Endothelial cell of umbilical vein (primary cell): ENCODE measurements around the gene HAUS3. TPM values are rescaled to one million over a fixed set of nuclear protein-coding genes. Genes with fewer than 3 reads are reported as not detected.

Experiments used
- BruUV-seq: library from RNA; stranded (reverse); fragments of 400-500 nt; replicated peaks from 2 replicates; lab custom pipeline; 2021; lab: Mats Ljungman, UMichigan
- CTCF ChIA-PET: fragments of 300-600, 350-600 bp; sonication (Branson Sonifier 250); formaldehyde crosslinking; loops from one replicate; lab custom pipeline; 2021; ENCODE audit warnings: antibody characterized with exemption, inconsistent platforms; lab: Charles Lee
- POLR2A ChIA-PET: fragments of 300-600, 350-600 bp; sonication (Branson Sonifier 250); formaldehyde crosslinking; loops from one replicate; lab custom pipeline; 2021; ENCODE audit warnings: antibody characterized with exemption, inconsistent platforms; lab: Charles Lee
- DNase-seq: peaks from one replicate; pipeline ENCODE4 v3.0.0-alpha.2; 2011; ENCODE audit warnings: low read depth, low spot score
- FAIRE-seq: peaks from 2 replicates; lab custom pipeline; 2011; peaks lifted over from hg19 to GRCh38; lab: Jason Lieb, UNC
- H2AFZ ChIP-seq: 2 replicates; pipeline ENCODE4 v1.6.0; 2012; ENCODE audit warnings: low read depth, low read length, control low read depth, inconsistent platforms
- H3K27ac ChIP-seq: 2 replicates; pipeline ENCODE4 v1.5.1; 2011; ENCODE audit warnings: low read depth, mild to moderate bottlenecking, control low read depth, low read length, moderate library complexity; ENCODE audit not compliant: insufficient read depth
- H3K27me3 ChIP-seq, 2 experiments: 2 replicates each; pipeline versions ENCODE4 v1.6.0 to v1.6.1; 2011; ENCODE audit warnings: low read length in 2 of 2, mixed read lengths in 1 of 2; ENCODE audit not compliant: control insufficient read depth in 2 of 2, insufficient read depth in 2 of 2
- H3K36me3 ChIP-seq, 2 experiments: 2 replicates in 1 of 2; 3 replicates in 1 of 2; pipeline ENCODE4 v1.5.1; 2011; ENCODE audit warnings: low read length in 2 of 2, mild to moderate bottlenecking in 1 of 2, moderate library complexity in 1 of 2; ENCODE audit not compliant: control insufficient read depth in 2 of 2, insufficient read depth in 2 of 2; ENCODE audit errors: extremely low read depth in 1 of 2
- H3K4me1 ChIP-seq: 3 replicates; pipeline ENCODE4 v1.5.1; 2011; ENCODE audit warnings: mild to moderate bottlenecking, low read length; ENCODE audit not compliant: control insufficient read depth, insufficient read depth; ENCODE audit errors: extremely low read depth
- H3K4me2 ChIP-seq: 2 replicates; pipeline ENCODE4 v1.6.1; 2011; ENCODE audit warnings: low read length, control low read depth, mixed read lengths; ENCODE audit not compliant: insufficient read depth
- H3K4me3 ChIP-seq, 3 experiments: fragments of 200-600 bp in 1 of 3; sonication (generic), shearing (Covaris generic) in 1 of 3; replicated peaks in 1 of 3; 2 replicates each; pipeline ENCODE4 v1.5.1; 2011 to 2016; ENCODE audit warnings: control low read depth in 3 of 3, low read length in 3 of 3, mild to moderate bottlenecking in 2 of 3, inconsistent platforms in 1 of 3, low read depth in 1 of 3, moderate library complexity in 1 of 3; ENCODE audit not compliant: insufficient read depth in 1 of 3
- H3K79me2 ChIP-seq: 2 replicates; pipeline ENCODE4 v1.6.0; 2012; ENCODE audit warnings: low read length, inconsistent platforms; ENCODE audit not compliant: control insufficient read depth, insufficient read depth
- H3K9ac ChIP-seq: replicated peaks from 2 replicates; pipeline ENCODE3; 2011; ENCODE audit warnings: low read length, control low read depth; ENCODE audit not compliant: insufficient read depth; ENCODE audit errors: extremely low read depth
- H3K9me1 ChIP-seq: replicated peaks from 3 replicates; pipeline ENCODE4 v1.6.0; 2011; ENCODE audit warnings: mild to moderate bottlenecking, low read length; ENCODE audit not compliant: control insufficient read depth, insufficient read depth; ENCODE audit errors: extremely low read depth
- H3K9me3 ChIP-seq: replicated peaks from 2 replicates; pipeline ENCODE4 v1.5.1; 2012; ENCODE audit warnings: low read length, inconsistent platforms; ENCODE audit not compliant: control insufficient read depth, insufficient read depth
- H4K20me1 ChIP-seq: replicated peaks from 2 replicates; pipeline ENCODE3; 2011; ENCODE audit warnings: mild to moderate bottlenecking, low read length; ENCODE audit not compliant: control insufficient read depth, insufficient read depth; ENCODE audit errors: extremely low read depth
- EZH2 ChIP-seq: IDR thresholded peaks from 2 replicates; pipeline ENCODE4 v1.6.1; 2012; ENCODE audit warnings: borderline replicate concordance, low read depth, mild to moderate bottlenecking, moderate library complexity, low read length, inconsistent platforms; ENCODE audit not compliant: severe bottlenecking
- GATA2 ChIP-seq: IDR thresholded peaks from 2 replicates; pipeline ENCODE4 v1.7.0; 2011; ENCODE audit warnings: low read depth, mild to moderate bottlenecking, moderate library complexity, mixed read lengths, low read length; ENCODE audit not compliant: insufficient read length, insufficient read depth
- JUN ChIP-seq: IDR thresholded peaks from 2 replicates; pipeline ENCODE4 v1.6.1; 2011; ENCODE audit warnings: borderline replicate concordance, low read depth; ENCODE audit not compliant: insufficient read length, insufficient read depth
- MAX ChIP-seq: IDR thresholded peaks from 2 replicates; pipeline ENCODE4 v1.6.1; 2011; ENCODE audit not compliant: insufficient read depth, insufficient read length
- MYC ChIP-seq: IDR thresholded peaks from one replicate; pipeline ENCODE4 v1.6.1; 2011; ENCODE audit warnings: mild to moderate bottlenecking, low read depth, low read length
- POLR2AphosphoS5 ChIP-seq: IDR thresholded peaks from 2 replicates; pipeline ENCODE4 v1.6.1; 2012; ENCODE audit warnings: low read depth, mild to moderate bottlenecking, control low read depth, low read length, moderate library complexity; ENCODE audit not compliant: insufficient read depth
- dilution Hi-C: fragments of 300-500 bp; cut with MboI; formaldehyde crosslinking; loops from one replicate; pipeline ENCODE4 v1.15.0; 2019; ENCODE audit warnings: low sequenced_read_pairs; ENCODE audit not compliant: extremely low pct_ligation_motif_present
- intact Hi-C: fragments of 100-400 bp; cut with micrococcal nuclease; formaldehyde crosslinking; loops from one replicate; pipeline ENCODE4 v1.10.0; 2022
- polyA plus RNA-seq, 4 experiments: library from polyadenylated mRNA; depleted of rRNA in 3 of 4; stranded (reverse) in 3 of 4; unstranded in 1 of 4; fragments of >200 nt; gene quantifications; 2 replicates each; pipeline versions ENCODE4 v1.2.1 to v1.2.3, GENCODE V29; 2011 to 2012; ENCODE audit warnings: missing spikeins in 1 of 4
- total RNA-seq: library from RNA; stranded (reverse); gene quantifications from 2 replicates; pipeline ENCODE4 v1.2.3, GENCODE V29; 2021
- TF ChIP-seq, protein P1 (sequence below), 2 donors: IDR thresholded peaks; 1 replicate in 1 of 2; 2 replicates in 1 of 2; pipeline ENCODE4 v1.5.1; 2011; ENCODE audit warnings: low read length in 2 of 2, mild to moderate bottlenecking in 2 of 2, moderate library complexity in 2 of 2, control low read depth in 1 of 2, inconsistent platforms in 1 of 2, low read depth in 1 of 2; ENCODE audit not compliant: insufficient read depth in 1 of 2; ENCODE audit errors: extremely low read depth in 1 of 2

The HAUS3 gene
- total and polyA plus RNA-seq, 2 donors (not counting 3 experiments of a cell fraction or from before 2014, with no cell fraction given): 4.4 to 15.9 TPM

- Histone ChIP-seq H3K27me3 (no peaks in the 10 kb centered on the region), H3K4me2 (no peak overlapping the region), H3K9me1 (no peaks in the 10 kb centered on the region), H2AFZ (no peak overlapping the region), H3K9me3 (no peaks in the 10 kb centered on the region), H3K9ac (no peak overlapping the region), H3K4me3 (no peak overlapping the region), H3K36me3 (no peaks in the 10 kb centered on the region), H3K27ac (no peak overlapping the region), H3K4me1 (no peaks in the 10 kb centered on the region), H3K79me2 (no peaks in the 10 kb centered on the region), H4K20me1 (no peaks in the 10 kb centered on the region)
- TF ChIP-seq POLR2AphosphoS5 (no peak), EZH2 (no peak)
- TF ChIP-seq, protein P1, sequence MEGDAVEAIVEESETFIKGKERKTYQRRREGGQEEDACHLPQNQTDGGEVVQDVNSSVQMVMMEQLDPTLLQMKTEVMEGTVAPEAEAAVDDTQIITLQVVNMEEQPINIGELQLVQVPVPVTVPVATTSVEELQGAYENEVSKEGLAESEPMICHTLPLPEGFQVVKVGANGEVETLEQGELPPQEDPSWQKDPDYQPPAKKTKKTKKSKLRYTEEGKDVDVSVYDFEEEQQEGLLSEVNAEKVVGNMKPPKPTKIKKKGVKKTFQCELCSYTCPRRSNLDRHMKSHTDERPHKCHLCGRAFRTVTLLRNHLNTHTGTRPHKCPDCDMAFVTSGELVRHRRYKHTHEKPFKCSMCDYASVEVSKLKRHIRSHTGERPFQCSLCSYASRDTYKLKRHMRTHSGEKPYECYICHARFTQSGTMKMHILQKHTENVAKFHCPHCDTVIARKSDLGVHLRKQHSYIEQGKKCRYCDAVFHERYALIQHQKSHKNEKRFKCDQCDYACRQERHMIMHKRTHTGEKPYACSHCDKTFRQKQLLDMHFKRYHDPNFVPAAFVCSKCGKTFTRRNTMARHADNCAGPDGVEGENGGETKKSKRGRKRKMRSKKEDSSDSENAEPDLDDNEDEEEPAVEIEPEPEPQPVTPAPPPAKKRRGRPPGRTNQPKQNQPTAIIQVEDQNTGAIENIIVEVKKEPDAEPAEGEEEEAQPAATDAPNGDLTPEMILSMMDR (IDR thresholded peaks at IDR 0.05; ENCODE audit: extremely low read depth in 1 of 2, insufficient read depth in 1 of 2, low read depth in 1 of 2, low read length in 2 of 2): no peak
- ChIA-PET POLR2A (no interaction called here), CTCF (no interaction called here)
- dilution Hi-C loops (no loop called here), intact Hi-C loops (no loop called here)
- FAIRE-seq: no peak
- DNase-seq: no peak
- no TSS peak for BruUV-seq
These were observed 31.3 kb upstream of the HAUS3 start for GRCh38 chr4:2273221-2273620.

DNA sequence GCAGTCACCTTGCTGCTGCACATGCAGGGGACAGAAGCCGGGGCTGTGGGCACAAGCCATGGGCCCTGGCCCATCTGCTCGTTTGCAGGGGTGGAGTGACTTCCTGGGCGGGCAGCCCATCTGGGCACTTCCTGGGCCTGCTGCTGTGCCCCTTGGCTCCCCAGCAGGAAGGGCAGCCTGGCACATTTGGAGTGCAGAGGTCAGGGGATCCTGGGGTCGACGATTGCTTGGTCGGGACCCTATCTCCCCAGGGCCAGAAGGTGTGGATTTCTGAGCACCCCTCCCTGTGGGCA lies 30.9 kb upstream of the HAUS3 start:
- H3K36me3 ChIP-seq: no peaks in the 10 kb centered on the region
- no peaks in the 10 kb centered on the region for H3K4me1 ChIP-seq
- dilution Hi-C loops (no loop called here), intact Hi-C loops (no loop called here)
- TF ChIP-seq JUN (no peak), MYC (no peak), GATA2 (no peak), MAX (no peak)
- TF ChIP-seq, protein P1 (IDR thresholded peaks at IDR 0.05; ENCODE audit: extremely low read depth in 1 of 2, insufficient read depth in 1 of 2, low read depth in 1 of 2, low read length in 2 of 2): no peak
- no peaks in the 10 kb centered on the region for H3K9me1 ChIP-seq
- no peak for FAIRE-seq
- POLR2A ChIA-PET: no interaction called here
- no peak overlapping the region for H2AFZ ChIP-seq
- H3K79me2 ChIP-seq: no peaks in the 10 kb centered on the region
- no peak overlapping the region for H3K4me2 ChIP-seq
- H3K9me3 ChIP-seq: no peaks in the 10 kb centered on the region
- BruUV-seq: no TSS peak
- H3K27ac ChIP-seq: no peak overlapping the region
- H3K27me3 ChIP-seq: no peaks in the 10 kb centered on the region
- no peak for DNase-seq
- H3K9ac ChIP-seq: no peak overlapping the region
- CTCF ChIA-PET: no interaction called here
- no peaks in the 10 kb centered on the region for H4K20me1 ChIP-seq
- H3K4me3 ChIP-seq: no peak overlapping the region
